Stomach smooth muscle (tissue), 2 donors: ENCODE results near the gene POLR2H.

Source experiments
- H3K27ac ChIP-seq: one replicate; pipeline ENCODE4 v1.7.0; 2013; ENCODE audit warnings: mild to moderate bottlenecking, low read length, inconsistent platforms
- H3K27me3 ChIP-seq, 2 donors: one replicate each; pipeline ENCODE4 v1.7.0; 2013; ENCODE audit warnings: low read length in 2 of 2; ENCODE audit not compliant: insufficient read depth in 2 of 2, control insufficient read depth in 1 of 2
- H3K36me3 ChIP-seq, 2 donors: one replicate each; pipeline ENCODE4 v1.7.0; 2013; ENCODE audit warnings: low read length in 2 of 2; ENCODE audit not compliant: control insufficient read depth in 2 of 2, insufficient read depth in 2 of 2
- H3K4me1 ChIP-seq: one replicate; pipeline ENCODE4 v1.7.0; 2013; ENCODE audit warnings: low read length; ENCODE audit not compliant: control insufficient read depth, insufficient read depth
- H3K4me3 ChIP-seq, 2 donors: one replicate each; pipeline ENCODE4 v1.7.0; 2013; ENCODE audit warnings: low read length in 2 of 2
- H3K9ac ChIP-seq, 2 donors: one replicate each; pipeline ENCODE4 v1.7.0; 2013; ENCODE audit warnings: low read length in 2 of 2, mild to moderate bottlenecking in 1 of 2
- H3K9me3 ChIP-seq, 2 donors: one replicate each; pipeline ENCODE4 v1.7.0; 2013; ENCODE audit warnings: low read length in 2 of 2; ENCODE audit not compliant: control insufficient read depth in 2 of 2
- donor health status: healthy.
- donor health status: Pancreatic carcinoma.

POLR2H gene

GRCh38 chr3:184344579-184345316, 16.8 kb upstream of the POLR2H start:
- Histone ChIP-seq H3K9ac (no peak overlapping the region), H3K4me1 (peaks cover 16% of the 10 kb centered on the region), H3K36me3 (peaks cover 28 to 36% of the 10 kb centered on the region in 2 donors), H3K27ac (no peak overlapping the region), H3K4me3 (no peak overlapping the region), H3K9me3 (no peaks in the 10 kb centered on the region), H3K27me3 (no peaks in the 10 kb centered on the region)

DNA sequence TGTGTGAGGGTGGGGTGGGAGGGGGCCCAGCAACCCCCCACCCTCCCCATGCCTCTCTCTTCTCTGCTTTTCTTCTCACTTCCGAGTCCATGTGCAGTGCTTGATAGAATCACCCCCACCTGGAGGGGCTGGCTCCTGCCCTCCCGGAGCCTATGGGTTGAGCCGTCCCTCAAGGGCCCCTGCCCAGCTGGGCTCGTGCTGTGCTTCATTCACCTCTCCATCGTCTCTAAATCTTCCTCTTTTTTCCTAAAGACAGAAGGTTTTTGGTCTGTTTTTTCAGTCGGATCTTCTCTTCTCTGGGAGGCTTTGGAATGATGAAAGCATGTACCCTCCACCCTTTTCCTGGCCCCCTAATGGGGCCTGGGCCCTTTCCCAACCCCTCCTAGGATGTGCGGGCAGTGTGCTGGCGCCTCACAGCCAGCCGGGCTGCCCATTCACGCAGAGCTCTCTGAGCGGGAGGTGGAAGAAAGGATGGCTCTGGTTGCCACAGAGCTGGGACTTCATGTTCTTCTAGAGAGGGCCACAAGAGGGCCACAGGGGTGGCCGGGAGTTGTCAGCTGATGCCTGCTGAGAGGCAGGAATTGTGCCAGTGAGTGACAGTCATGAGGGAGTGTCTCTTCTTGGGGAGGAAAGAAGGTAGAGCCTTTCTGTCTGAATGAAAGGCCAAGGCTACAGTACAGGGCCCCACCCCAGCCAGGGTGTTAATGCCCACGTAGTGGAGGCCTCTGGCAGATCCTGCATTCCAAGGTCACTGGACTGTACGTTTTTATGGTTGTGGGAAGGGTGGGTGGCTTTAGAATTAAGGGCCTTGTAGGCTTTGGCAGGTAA, 16.0 kb upstream of the POLR2H start:
- Histone ChIP-seq H3K27me3 (no peaks in the 10 kb centered on the region), H3K9ac (no peak overlapping the region), H3K4me3 (no peak overlapping the region), H3K27ac (no peak overlapping the region), H3K4me1 (peaks cover 16% of the 10 kb centered on the region), H3K36me3 (peaks cover 28 to 35% of the 10 kb centered on the region in 2 donors), H3K9me3 (no peaks in the 10 kb centered on the region)

- Histone ChIP-seq H3K9me3 (no peaks in the 10 kb centered on the region), H3K27ac (no peak overlapping the region), H3K9ac (no peak overlapping the region), H3K4me3 (no peak overlapping the region), H3K4me1 (peaks cover 9% of the 10 kb centered on the region), H3K27me3 (no peaks in the 10 kb centered on the region), H3K36me3 (peaks cover 22 to 28% of the 10 kb centered on the region in 2 donors)
Measured at GRCh38 chr3:184346480-184347190, 14.9 kb upstream of the POLR2H start.

GRCh38 chr3:184347321-184348056, 14.0 kb upstream of the POLR2H start:
- Histone ChIP-seq H3K9me3 (no peaks in the 10 kb centered on the region), H3K27ac (no peak overlapping the region), H3K4me3 (no peak overlapping the region), H3K4me1 (peaks cover 11% of the 10 kb centered on the region), H3K27me3 (no peaks in the 10 kb centered on the region), H3K36me3 (peaks cover 19 to 21% of the 10 kb centered on the region in 2 donors), H3K9ac (no peak overlapping the region)

DNA sequence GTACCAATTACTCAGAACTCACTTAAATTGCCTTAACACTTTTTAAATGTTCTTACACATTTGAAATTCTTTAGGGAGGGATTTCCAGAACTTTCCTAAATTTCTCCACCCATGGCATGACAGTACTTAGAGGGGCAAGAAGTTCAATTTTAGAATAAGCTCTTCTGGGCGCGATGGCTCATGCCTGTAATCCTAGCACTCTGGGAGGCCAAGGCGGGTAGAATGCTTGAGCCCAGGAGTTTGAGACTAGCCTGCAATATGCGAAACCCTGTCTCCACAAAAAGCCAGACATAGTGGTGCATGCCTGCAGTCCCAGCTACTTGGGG, 13.5 kb upstream of the POLR2H start:
- Histone ChIP-seq H3K9ac (no peak overlapping the region), H3K9me3 (no peaks in the 10 kb centered on the region), H3K4me1 (peaks cover 11% of the 10 kb centered on the region), H3K4me3 (no peak overlapping the region), H3K36me3 (peaks cover 13 to 16% of the 10 kb centered on the region in 2 donors), H3K27me3 (no peaks in the 10 kb centered on the region), H3K27ac (no peak overlapping the region)

DNA sequence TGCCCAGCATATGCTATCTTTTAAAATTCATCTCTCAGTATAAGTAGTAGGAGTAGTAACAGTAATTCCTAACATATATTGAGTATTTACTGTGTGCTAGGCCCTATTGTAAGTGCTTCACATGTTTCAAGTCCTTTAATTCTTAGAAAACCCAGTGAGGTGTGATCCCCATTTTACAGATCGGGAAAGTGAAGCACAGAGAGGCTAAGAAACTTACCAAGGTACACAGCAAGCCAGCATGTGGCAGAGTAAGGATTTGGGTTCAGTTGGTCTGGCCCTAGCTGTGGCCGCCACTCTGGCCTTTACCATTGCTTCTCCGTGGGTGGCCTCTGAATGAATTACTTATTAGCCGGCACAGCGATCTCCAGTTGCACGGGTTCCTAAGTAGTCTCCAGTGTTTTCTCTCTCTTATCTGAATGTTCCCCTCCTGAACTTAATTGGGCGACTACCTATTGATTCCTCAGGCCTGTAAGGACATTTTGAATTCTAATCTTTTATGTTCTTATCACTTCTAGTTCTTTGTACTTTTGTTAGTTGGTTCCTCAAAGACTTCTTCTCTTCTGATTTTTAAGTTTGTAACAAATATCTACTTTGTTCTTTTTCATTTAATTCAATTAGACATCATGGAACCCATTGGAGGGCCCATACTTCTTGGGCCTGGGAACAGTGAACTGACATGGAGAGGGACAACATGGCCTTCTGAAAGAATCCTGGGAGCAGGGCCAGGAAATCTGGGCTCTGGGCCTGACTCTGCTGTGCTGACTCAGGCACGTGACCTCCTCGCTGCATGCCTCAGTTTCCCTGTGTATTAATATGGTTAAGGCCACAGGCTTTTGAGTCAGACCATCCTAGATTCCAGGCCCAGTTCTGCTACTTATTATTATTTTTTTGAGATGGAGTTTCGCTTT, 11.7 kb upstream of the POLR2H start:
- Histone ChIP-seq H3K4me1 (peaks cover 9% of the 10 kb centered on the region), H3K27me3 (no peaks in the 10 kb centered on the region), H3K27ac (no peak overlapping the region), H3K9me3 (no peaks in the 10 kb centered on the region), H3K4me3 (no peak overlapping the region), H3K36me3 (peaks cover under 1% of the 10 kb centered on the region in 2 donors), H3K9ac (no peak overlapping the region)

- Histone ChIP-seq H3K27me3 (no peaks in the 10 kb centered on the region), H3K4me1 (peaks cover 9% of the 10 kb centered on the region), H3K36me3 (peaks cover 3 to 6% of the 10 kb centered on the region in 2 donors), H3K27ac (no peak overlapping the region), H3K4me3 (no peak overlapping the region), H3K9me3 (no peaks in the 10 kb centered on the region), H3K9ac (no peak overlapping the region)
Measured at GRCh38 chr3:184350618-184351017, 10.9 kb upstream of the POLR2H start.

- peaks cover 5 to 7% of the 10 kb centered on the region in 2 donors for H3K36me3 ChIP-seq
- H3K27ac ChIP-seq = no peak overlapping the region
Measured at GRCh38 chr3:184351511-184352148, 9.9 kb upstream of the POLR2H start.

DNA sequence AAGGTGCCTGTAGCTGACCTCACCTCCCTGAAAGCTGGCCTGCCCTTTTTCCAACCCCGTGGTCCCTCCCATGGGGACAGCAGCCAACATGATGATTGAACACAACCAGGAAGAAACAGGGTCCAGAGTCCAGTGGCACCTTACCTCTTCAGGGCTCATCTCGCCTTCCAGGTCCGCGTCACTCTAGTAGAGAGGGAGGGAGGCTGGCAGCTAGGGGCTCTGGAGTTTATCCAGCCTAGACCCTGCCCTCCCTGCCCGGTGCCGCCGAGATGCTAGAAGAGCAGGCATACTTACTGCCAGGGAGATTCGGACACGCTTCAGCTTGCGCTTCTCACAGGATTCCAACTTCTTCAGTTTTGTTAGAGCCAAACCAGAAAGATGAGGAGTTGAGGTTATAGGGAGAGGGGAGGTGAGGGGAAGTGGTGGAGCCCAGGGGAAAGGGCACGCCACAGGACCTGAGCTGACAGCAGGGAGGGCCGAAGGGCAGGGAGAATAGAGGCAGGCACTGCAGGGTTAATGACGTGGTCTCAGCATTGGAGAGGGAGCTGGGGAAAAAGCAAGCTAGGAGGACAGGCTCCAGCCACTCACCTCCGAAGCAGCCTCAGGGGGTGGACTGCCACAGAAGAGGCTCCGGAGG, 9.2 kb upstream of the POLR2H start:
- Histone ChIP-seq H3K4me3 (no peak overlapping the region), H3K36me3 (peaks cover 9 to 10% of the 10 kb centered on the region in 2 donors), H3K27ac (no peak overlapping the region), H3K4me1 (peaks cover 6% of the 10 kb centered on the region), H3K27me3 (no peaks in the 10 kb centered on the region), H3K9me3 (no peaks in the 10 kb centered on the region), H3K9ac (no peak overlapping the region)

More at GRCh38 chr3:184351511-184352148, 9.9 kb upstream of the POLR2H start:
- H3K4me3 ChIP-seq = no peak overlapping the region
- H3K9ac ChIP-seq = no peak overlapping the region
- no peaks in the 10 kb centered on the region for H3K27me3 ChIP-seq
- peaks cover 6% of the 10 kb centered on the region for H3K4me1 ChIP-seq
- no peaks in the 10 kb centered on the region for H3K9me3 ChIP-seq
